SK-N-DZ (cell line): ENCODE measurements around the gene EDDM3A. TPM values are rescaled to one million over a fixed set of nuclear protein-coding genes. Genes with fewer than 3 reads are reported as not detected.
"Not testable (repeated sequence)": the region's sequence is repeated elsewhere in the genome, so short reads cannot be mapped to it uniquely, and the experiment has no call there.

Experiments
- DNase-seq: peaks from one replicate; pipeline ENCODE4 v3.0.0-alpha.2; 2015; ENCODE audit warnings: low spot score
- polyA plus RNA-seq, 2 experiments: library from polyadenylated mRNA; depleted of rRNA; stranded (reverse); fragments of >200 nt; gene quantifications; 2 replicates each; pipeline ENCODE4 v1.2.3, GENCODE V29; 2014

The EDDM3A gene
- not detected in 2 replicates for polyA plus RNA-seq (2014; cell fraction: cytosol; rRNA removed)
- not detected in 2 replicates for polyA plus RNA-seq (2014; cell fraction: nucleus; rRNA removed)

DNA sequence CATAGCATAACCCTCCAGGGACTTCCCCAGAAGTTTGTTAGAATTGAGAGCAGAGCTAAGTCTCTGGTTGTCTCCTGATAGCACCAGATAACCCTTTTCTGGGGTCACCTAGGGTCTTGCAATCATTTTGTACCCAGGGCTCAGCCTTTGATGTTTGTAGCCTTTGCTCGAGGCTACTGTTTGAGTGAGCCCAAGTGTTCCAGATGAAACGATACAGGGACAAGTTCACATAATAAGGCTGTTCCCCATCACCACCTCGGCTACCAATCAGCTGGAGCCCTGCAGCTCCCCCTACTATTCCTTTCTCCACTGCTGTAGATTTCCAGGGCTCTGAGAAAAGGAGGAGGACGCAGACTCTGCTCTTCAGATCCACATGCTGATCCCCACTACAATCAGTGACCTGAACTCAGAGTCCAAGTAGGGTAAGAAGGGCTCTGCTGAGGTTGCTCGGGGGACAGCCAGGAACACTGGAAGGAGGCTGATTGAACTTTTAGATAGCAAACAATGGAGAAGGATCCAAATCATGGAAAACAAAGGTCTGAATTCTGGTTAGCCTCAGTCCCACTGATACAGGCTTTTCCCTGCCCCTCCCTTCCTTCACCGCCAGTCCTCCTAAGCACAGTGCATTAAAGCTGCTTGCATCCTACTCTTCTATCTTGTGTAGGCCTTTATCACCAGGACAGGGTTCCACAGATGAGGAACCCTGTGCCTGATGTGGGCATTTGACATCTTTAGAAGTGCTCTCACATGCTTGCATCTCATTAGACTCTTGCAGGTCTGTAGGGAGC is at the start of gene EDDM3A:
TSS of gene EDDM3A (plus strand) at position 317 of the 788 bp plus-strand sequence. CDS start 1,694 bp downstream, outside the sequence.
- DNase-seq, result no peak

GRCh38 chr14:20696764-20697163 is 48.9 kb upstream of the EDDM3A start:
- no peak for DNase-seq

DNA sequence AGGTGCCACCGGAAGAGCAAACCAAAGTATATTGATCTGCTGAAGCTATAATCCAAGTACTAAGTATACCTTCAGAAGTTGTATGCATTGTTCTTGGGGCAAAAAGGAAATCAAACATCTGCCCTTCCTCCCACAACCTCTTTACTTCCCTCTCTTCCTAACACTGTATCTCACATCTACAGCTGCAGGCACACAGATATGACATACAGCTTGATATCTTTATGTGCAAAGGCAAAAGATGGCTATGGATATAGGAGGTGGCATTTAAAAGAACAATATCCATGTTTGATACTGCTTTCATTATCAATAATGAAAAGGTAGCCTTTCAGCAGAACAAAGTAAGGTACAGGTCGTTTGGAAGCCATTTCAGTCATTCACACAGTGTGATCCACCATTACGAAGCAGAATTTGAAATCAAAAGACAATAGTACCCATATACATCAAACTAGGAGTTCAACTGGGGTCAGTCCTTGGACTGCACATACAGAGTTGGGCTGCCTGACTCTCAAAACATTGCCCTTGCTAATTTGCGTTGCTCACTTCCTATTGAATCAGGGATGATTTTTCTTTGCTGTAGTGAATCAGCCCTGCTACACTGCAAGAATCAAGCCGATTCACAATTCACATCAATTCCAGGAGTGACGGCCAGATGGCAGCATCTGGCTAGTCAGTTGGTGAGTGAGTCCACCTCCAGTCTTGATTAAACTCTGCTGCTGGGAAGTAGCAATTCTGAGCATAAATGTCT is 48.2 kb upstream of the EDDM3A start:
- peak; percentile 48 for DNase-seq

DNA sequence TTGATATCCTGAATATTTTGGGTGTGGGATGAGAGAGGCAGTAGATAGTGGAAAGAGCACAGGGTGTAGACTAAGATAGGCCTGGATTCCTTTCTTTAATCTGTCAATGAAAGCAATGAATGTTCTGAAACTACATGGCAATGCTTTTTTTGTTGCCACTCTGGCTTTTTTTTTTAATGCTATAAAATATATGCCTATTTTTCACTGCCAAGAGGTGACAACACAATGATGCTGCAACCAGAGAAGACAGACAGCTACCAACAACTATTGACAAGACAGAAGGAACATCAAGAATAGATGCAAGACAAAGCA is 47.7 kb upstream of the EDDM3A start:
- no peak for DNase-seq

DNA sequence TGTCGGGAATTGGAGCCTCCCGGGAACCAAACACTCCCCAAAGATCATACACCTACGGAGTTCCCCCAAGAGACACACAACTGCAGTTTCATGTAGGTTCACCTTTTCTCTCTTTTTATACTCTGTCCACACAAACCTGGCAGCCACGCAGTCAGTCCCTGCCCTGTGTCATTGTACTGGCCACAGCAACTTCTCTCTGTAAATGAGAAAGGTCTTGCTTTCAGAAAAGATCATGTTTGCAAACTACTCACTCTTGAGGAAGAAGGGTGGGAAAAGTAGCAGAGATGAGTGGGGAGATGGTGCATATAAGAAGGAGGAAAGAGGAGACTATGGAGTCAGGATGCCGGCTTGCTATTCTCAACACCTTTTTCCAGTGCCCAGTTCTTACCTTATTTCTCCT is 46.8 kb upstream of the EDDM3A start:
- DNase-seq, result no peak

GRCh38 chr14:20699931-20700330 is 45.8 kb upstream of the EDDM3A start:
- no peak for DNase-seq

GRCh38 chr14:20700965-20701364 is 44.7 kb upstream of the EDDM3A start:
- DNase-seq, result not testable (repeated sequence)

DNA sequence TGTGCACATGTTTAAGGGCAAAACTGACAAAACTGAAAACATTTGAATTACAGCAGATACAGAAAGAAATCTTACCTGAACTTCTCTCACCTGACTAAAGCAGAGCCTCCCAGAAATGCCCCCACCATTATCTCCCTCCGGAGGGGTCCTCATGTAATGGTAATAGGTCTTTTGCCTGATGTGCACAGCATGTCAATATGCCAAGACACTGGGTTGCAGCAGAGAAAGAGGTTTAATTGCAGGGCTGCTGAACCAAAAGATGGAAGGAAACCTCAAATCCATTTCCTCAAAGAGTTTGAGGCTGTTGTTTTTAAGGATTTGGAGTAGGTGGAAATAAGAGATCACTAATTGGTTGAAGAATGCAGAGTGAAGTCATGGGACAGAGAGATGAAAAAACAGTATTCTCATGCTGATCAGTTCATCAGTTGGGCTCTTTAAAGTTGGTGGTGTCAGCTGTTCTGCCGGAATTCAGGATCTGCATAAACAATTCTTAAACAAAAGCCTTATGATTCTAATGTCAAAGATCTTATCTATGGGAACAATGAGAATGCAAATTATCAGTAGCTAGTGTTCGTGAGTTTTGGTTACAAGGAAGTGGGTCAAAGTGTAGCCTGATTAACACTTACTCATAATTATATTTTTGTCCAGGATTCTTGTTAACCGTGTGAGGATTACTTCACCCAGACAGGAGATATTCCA is 38.9 kb upstream of the EDDM3A start:
- DNase-seq, result no peak

GRCh38 chr14:20707622-20708021 is 38.1 kb upstream of the EDDM3A start:
- DNase-seq, result no peak

DNA sequence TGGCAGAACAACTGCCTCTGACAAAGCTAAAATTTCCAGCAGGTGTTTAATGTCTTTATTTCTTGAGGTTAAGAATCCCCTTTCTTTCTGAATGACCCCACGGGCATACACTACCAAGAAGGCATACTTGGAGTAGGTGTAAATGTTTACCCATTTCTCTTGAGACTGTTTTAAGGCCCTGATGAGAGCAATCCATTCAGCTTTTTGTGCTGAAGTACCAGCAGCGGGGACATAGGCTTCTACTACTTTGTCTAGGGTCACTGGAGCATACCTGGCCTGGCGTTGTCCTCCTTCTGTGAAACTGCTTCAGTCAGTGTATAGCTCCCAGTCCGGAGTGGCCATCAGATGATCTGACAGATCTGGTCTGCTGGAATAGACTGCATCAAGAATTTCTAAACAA is 34.4 kb upstream of the EDDM3A start:
- DNase-seq, result no peak

GRCh38 chr14:20711685-20712084 is 34.0 kb upstream of the EDDM3A start:
- no peak for DNase-seq

DNA sequence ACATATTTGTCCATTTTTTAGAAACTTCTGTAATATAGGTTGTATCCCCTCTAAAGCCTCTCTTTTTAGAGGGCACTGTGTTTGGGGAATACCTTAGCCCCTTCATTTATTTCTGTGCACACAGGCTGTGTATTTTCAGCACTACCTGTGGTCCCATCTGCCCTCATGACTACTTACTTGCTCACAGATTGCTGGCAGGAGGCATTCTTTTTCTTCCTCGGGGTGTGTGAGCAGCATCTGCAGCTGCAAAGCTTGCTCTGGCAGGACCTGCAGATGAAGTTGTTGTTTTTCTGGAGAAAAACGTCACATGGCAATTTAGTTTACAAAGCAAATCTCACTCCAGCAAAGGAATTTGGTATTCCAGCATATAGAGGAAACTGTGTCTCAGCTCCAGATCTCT is 32.8 kb upstream of the EDDM3A start:
- no peak for DNase-seq

- no peak for DNase-seq
These were observed 31.0 kb upstream of the EDDM3A start for GRCh38 chr14:20714593-20715250.

GRCh38 chr14:20719777-20720176 is 25.9 kb upstream of the EDDM3A start:
- DNase-seq, result no peak

GRCh38 chr14:20720741-20721140 is 24.9 kb upstream of the EDDM3A start:
- no peak for DNase-seq

GRCh38 chr14:20722016-20722415 is 23.7 kb upstream of the EDDM3A start:
- DNase-seq, result no peak

- no peak for DNase-seq
These were observed 22.2 kb upstream of the EDDM3A start for GRCh38 chr14:20723488-20723887.

DNA sequence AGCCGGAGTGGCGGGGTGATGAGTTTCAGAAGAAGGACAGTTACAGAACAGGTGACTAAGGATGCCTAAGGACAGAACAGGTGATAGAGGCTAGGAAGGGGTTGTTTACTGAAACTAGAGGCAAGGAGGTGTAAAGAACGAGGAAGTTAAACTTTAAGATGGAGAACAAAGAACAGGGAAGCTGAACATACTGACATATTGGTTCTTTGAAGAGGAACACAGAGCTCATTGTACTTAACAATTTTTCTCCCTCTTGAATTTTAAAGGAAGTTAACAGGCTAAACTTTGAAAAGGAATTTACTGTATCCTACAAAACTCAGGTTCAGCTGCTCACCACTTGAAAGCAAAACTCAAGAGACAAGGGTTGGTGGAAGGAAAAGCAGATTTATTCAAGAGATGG is 19.6 kb upstream of the EDDM3A start:
- DNase-seq, result not testable (repeated sequence)

GRCh38 chr14:20726531-20726930 is 19.2 kb upstream of the EDDM3A start:
- no peak for DNase-seq

GRCh38 chr14:20730891-20731290 is 14.8 kb upstream of the EDDM3A start:
- no peak for DNase-seq

GRCh38 chr14:20732477-20732876 is 13.2 kb upstream of the EDDM3A start:
- DNase-seq, result no peak
